PC-3 (cell line): Measurements from ENCODE around the gene CCDC144A.
"Not testable (repeated sequence)": the region's sequence is repeated elsewhere in the genome, so short reads cannot be mapped to it uniquely, and the experiment has no call there.

Experiments used
- CTCF ChIP-seq: fragments of 300-600 bp; sonication (generic); conservative IDR thresholded peaks from 2 replicates; pipeline ENCODE4 v1.5.1; 2017; ENCODE audit warnings: antibody characterized with exemption, low read depth, mild to moderate bottlenecking, low read length
- EZH2phosphoT487 ChIP-seq: fragments of 300-600 bp; sonication (generic); IDR thresholded peaks from 2 replicates; pipeline ENCODE4 v1.6.1; 2018; ENCODE audit warnings: mild to moderate bottlenecking, antibody characterized with exemption, low read length, borderline replicate concordance

GRCh38 chr17:16773146-16773522 is 83.1 kb downstream of the CCDC144A start:
- TF ChIP-seq CTCF, EZH2phosphoT487: not testable (repeated sequence)
